NT2/D1 (cell line): ENCODE results near the gene SPINDOC.

ENCODE experiments used
- SUZ12 ChIP-seq: IDR thresholded peaks from 2 replicates; pipeline ENCODE4 v1.6.1; 2011; ENCODE audit not compliant: insufficient read length, insufficient read depth; ENCODE audit errors: extremely low read depth
- YY1 ChIP-seq: IDR thresholded peaks from 2 replicates; pipeline ENCODE4 v1.6.1; 2011; ENCODE audit not compliant: insufficient read length, insufficient read depth
- ZNF274 ChIP-seq: IDR thresholded peaks from 2 replicates; pipeline ENCODE4 v1.6.1; 2011; ENCODE audit warnings: mild to moderate bottlenecking, low read depth, low read length

DNA sequence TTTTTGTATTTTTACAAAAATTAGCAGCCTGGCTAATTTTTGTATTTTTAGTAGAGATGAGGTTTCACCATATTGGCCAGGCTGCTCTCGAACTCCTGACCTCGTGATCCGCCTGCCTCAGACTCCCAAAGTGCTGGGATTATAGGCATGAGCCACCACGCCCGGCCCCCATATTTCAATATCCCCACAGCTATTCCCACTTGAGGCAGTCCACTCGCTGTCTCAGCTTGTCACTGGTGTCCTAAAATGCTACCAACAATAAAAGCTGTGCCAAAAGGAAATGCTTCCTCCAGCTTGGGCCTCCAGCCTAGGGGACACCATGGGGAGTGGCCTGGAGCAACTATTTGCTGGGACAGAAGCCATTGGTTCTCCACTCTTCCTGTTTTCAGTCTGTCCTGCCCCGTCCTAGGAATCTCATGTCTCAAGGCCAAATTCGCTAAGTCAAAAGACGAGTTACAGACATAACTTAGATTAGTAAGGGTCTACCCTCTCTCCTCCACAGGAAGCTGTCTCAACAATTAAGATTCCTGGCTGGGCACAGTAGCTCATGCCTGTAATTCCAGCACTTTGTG lies 7.3 kb upstream of the SPINDOC start:
- no peak for TF ChIP-seq SUZ12
- no peak for TF ChIP-seq ZNF274
- no peak for TF ChIP-seq YY1
